Type B pancreatic cell (in vitro differentiated cells): ENCODE results near the gene TES. TPM values are rescaled to one million over a fixed set of nuclear protein-coding genes. Genes with fewer than 3 reads are reported as not detected.

Experiments used
- DNase-seq: peaks from one replicate; pipeline ENCODE4 v3.0.0; 2021; ENCODE audit warnings: mixed read lengths; ENCODE audit not compliant: unreplicated experiment; ENCODE audit errors: extremely low spot score
- H3K27ac Mint-ChIP-seq: 2 replicates; pipeline ENCODE4 v1.8.0; 2021; ENCODE audit warnings: mild to moderate bottlenecking, mixed read lengths
- H3K27me3 Mint-ChIP-seq: 2 replicates; pipeline ENCODE4 v1.8.0; 2021; ENCODE audit warnings: mixed read lengths
- H3K36me3 Mint-ChIP-seq: 2 replicates; pipeline ENCODE4 v1.8.0; 2021; ENCODE audit warnings: mixed read lengths
- H3K4me1 Mint-ChIP-seq: one replicate; pipeline ENCODE4 v1.8.0; 2021; ENCODE audit warnings: mixed read lengths; ENCODE audit not compliant: unreplicated experiment
- H3K4me3 Mint-ChIP-seq: 2 replicates; pipeline ENCODE4 v1.8.0; 2021; ENCODE audit warnings: mild to moderate bottlenecking, mixed read lengths
- H3K9me3 Mint-ChIP-seq: 2 replicates; pipeline ENCODE4 v1.8.0; 2021; ENCODE audit warnings: mixed read lengths
- CTCF ChIP-seq: fragments of 200-600 bp; sonication (generic); conservative IDR thresholded peaks from 2 replicates; pipeline ENCODE4 v1.5.0; 2021; ENCODE audit warnings: antibody characterized with exemption, mild to moderate bottlenecking
- total RNA-seq: library from RNA; stranded (reverse); gene quantifications from 2 replicates; pipeline ENCODE4 v1.2.1, GENCODE V29; 2021; ENCODE audit warnings: low replicate concordance

The TES gene
- total RNA-seq, 1 donor from 2014 or later = 91.1 TPM

DNA sequence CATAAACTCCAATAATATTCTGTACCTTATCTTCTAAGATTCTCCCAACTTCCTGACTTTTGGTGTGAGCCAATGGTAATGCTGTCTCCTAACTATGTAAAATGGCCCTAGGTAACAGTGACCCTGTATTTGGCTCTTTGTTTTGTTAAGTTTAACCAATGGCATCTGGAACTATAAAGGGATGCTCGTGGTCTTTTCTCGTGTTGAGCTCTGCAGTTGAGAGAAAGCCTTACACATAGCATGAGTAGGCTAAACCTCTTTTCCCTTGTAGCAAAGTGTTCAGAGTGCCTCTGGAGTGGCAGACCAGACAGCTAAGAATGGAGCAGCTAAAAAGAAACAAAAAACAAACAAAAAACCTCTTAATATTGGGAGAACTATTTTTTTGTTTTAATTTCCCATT, 5.2 kb downstream of the TES start:
- no peak overlapping the region for H3K27ac Mint-ChIP-seq
- H3K36me3 Mint-ChIP-seq = peaks cover 11% of the 10 kb centered on the region
- H3K9me3 Mint-ChIP-seq = no peaks in the 10 kb centered on the region
- DNase-seq = no peak
- H3K4me3 Mint-ChIP-seq = peak overlapping the region; percentile 8
- H3K4me1 Mint-ChIP-seq = peaks cover 52% of the 10 kb centered on the region
- no peak for TF ChIP-seq CTCF
- H3K27me3 Mint-ChIP-seq = peaks cover 8% of the 10 kb centered on the region

GRCh38 chr7:116216956-116217571, 6.7 kb downstream of the TES start:
- Mint-ChIP-seq H3K27ac (peak overlapping the region; percentile 49), H3K4me3 (no peak overlapping the region), H3K4me1 (peaks cover 44% of the 10 kb centered on the region), H3K36me3 (peaks cover 11% of the 10 kb centered on the region), H3K27me3 (peaks cover 2% of the 10 kb centered on the region), H3K9me3 (no peaks in the 10 kb centered on the region)
- no peak for TF ChIP-seq CTCF
- DNase-seq = no peak

DNA sequence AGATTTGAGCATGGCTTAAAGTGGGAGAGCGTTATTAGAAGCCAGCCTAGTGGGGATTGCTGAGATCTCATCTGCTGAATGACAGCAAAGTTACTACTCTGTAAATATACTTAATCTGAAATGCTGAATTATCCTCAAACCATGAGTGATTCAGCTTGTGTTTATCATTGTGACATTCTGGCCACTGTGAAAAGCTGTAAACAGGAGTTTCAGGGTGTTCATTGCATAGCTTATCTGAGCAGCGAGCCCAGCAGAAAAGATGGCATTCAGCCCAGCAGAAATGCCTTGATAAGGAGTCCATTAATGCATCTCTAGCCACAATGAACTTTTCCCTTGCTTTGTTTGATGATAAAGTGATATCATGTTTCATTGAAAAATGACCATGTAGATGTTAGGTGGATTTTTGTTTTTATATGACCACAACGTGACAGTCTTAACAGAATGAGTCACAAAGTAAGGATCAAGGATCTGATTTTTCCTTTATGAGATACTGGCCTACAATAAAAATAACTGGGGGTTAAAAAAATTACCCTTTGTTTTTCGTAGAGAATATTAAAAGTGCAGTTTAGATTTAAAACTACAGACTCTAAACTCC, 7.8 kb downstream of the TES start:
- TF ChIP-seq CTCF = no peak
- Mint-ChIP-seq H3K9me3 (no peaks in the 10 kb centered on the region), H3K36me3 (peaks cover 11% of the 10 kb centered on the region), H3K27me3 (no peaks in the 10 kb centered on the region), H3K27ac (peak overlapping the region; percentile 80), H3K4me1 (peaks cover 43% of the 10 kb centered on the region), H3K4me3 (peak overlapping the region; percentile 32)
- no peak for DNase-seq

GRCh38 chr7:116218747-116219146, 8.4 kb downstream of the TES start:
- peaks cover 41% of the 10 kb centered on the region for H3K4me1 Mint-ChIP-seq
- H3K9me3 Mint-ChIP-seq = no peaks in the 10 kb centered on the region
- no peak overlapping the region for H3K4me3 Mint-ChIP-seq
- no peak for DNase-seq
- TF ChIP-seq CTCF = no peak
- no peaks in the 10 kb centered on the region for H3K27me3 Mint-ChIP-seq
- H3K27ac Mint-ChIP-seq = peak overlapping the region; percentile 80
- peaks cover 16% of the 10 kb centered on the region for H3K36me3 Mint-ChIP-seq

DNA sequence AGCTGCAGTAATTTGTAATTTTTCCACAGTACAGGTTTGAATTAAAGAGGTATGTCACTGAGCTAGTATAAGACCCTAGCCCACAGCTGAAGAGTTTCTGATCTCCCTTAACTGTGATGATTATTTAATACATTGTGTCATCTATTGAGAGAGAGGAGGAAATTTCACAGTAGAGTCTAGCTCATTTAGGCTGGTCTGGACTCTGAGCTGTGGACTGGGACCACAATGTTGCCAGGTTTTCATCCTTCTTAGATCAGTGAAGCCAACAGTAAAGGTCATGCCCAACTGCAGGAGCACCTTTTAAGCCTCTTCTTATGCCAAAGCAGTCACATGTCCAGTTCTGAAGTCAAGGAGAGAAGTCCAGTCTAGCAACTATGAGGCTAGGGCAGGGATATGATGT, 8.9 kb downstream of the TES start:
- Mint-ChIP-seq H3K9me3 (no peaks in the 10 kb centered on the region), H3K27me3 (no peaks in the 10 kb centered on the region), H3K4me1 (peaks cover 45% of the 10 kb centered on the region), H3K27ac (no peak overlapping the region), H3K36me3 (peaks cover 17% of the 10 kb centered on the region), H3K4me3 (no peak overlapping the region)
- no peak for DNase-seq
- no peak for TF ChIP-seq CTCF
